Measurements from ENCODE around the gene MMS19. TPM values are rescaled to one million over a fixed set of nuclear protein-coding genes. Genes with fewer than 3 reads are reported as not detected.
A peak's percentile ranks its signal among the peaks of the same experiment; 100 is the strongest.

Gene MMS19
- total RNA-seq, 1 donor: 82.0 TPM

DNA sequence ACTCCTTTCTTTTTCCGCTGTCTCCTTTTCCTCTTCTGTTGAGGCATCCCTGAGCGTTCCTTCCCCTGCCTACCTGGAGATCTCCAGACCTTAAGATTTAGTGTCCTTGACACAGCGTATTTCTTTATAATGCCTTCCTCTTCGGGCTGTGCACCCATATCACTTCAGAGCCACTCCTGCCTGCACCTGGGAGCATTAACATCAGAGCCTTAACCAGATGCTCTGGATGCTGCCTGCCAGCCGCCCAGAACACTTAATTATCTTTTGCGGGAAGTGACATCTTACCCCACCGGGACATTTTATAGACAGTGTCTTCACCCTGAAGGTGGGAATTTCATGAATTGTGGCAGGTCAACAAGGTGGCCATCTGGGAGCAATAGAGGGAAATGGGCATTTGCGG lies 24.7 kb upstream of the MMS19 start:
- H3K4me3 ChIP-seq (ENCODE audit: low read depth, low read length): no peak overlapping the region
- TF ChIP-seq, protein P1, sequence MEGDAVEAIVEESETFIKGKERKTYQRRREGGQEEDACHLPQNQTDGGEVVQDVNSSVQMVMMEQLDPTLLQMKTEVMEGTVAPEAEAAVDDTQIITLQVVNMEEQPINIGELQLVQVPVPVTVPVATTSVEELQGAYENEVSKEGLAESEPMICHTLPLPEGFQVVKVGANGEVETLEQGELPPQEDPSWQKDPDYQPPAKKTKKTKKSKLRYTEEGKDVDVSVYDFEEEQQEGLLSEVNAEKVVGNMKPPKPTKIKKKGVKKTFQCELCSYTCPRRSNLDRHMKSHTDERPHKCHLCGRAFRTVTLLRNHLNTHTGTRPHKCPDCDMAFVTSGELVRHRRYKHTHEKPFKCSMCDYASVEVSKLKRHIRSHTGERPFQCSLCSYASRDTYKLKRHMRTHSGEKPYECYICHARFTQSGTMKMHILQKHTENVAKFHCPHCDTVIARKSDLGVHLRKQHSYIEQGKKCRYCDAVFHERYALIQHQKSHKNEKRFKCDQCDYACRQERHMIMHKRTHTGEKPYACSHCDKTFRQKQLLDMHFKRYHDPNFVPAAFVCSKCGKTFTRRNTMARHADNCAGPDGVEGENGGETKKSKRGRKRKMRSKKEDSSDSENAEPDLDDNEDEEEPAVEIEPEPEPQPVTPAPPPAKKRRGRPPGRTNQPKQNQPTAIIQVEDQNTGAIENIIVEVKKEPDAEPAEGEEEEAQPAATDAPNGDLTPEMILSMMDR (IDR thresholded peaks at IDR 0.05; ENCODE audit: insufficient read depth, low read depth, low read length): no peak
- DNase-seq (ENCODE audit: low read depth): no peak

DNA sequence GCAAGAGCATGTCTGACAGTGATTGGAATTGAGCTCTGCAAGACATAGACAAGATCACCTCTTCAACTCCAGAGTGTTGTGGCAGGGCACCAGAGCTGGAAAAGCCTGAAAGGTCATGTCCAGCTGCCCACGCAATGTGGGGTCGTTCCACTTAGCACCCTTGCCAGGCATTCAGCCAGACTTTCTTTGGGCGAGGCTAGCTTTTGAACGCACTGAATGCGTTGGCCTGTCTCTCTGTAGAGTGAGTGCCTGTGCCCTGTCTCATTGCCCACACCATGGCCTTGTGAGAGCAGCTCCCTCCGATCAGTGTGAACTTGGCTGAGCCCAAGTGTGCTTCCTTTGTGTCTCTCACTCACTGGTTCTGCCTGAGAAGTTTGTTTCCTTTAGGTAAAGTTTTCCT lies 23.8 kb upstream of the MMS19 start:
- DNase-seq (ENCODE audit: low read depth): no peak
- no peak overlapping the region for H3K4me3 ChIP-seq (ENCODE audit: low read depth, low read length)
- TF ChIP-seq, protein P1 (IDR thresholded peaks at IDR 0.05; ENCODE audit: insufficient read depth, low read depth, low read length): no peak

DNA sequence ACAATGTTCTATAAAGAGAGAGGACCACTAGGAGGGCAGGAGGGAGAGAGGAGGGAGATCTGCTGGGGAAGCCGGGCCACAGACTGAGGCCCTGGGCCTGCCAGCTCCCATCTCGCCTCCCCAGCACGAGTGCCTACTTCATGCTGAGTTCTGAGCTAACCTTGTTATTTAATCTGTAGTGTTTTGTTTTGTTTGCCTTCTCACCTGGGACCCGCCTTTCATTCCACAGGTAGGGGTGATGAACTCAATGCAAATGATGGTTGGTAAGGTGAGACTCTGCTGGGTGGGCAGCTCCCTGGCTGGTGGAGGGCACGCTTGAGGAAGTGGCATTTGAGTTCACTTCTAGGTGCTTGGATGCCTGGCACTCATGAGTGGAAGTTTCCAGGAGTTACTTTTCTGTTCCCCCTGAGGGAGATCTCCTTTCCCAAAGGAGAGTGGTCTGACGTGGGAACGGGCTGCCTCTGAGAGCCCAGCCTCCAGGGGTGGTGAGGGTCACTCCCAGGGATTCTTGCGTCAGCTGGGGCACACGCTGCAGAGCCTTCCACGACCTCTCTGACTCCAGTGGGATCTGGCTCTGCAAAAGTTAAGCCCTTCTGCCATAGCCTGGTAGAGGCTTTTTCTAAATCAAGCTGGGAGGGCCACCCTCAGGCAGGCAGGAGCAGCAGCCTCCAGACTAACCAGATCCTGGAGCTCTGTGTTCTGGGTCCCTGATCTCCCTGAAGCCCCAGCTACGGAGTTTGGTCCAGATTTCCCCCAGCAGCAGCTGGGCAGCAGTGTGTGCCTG lies 22.9 kb upstream of the MMS19 start:
- DNase-seq (ENCODE audit: low read depth): peak; percentile 46
- TF ChIP-seq, protein P1 (IDR thresholded peaks at IDR 0.05; ENCODE audit: insufficient read depth, low read depth, low read length): no peak

DNA sequence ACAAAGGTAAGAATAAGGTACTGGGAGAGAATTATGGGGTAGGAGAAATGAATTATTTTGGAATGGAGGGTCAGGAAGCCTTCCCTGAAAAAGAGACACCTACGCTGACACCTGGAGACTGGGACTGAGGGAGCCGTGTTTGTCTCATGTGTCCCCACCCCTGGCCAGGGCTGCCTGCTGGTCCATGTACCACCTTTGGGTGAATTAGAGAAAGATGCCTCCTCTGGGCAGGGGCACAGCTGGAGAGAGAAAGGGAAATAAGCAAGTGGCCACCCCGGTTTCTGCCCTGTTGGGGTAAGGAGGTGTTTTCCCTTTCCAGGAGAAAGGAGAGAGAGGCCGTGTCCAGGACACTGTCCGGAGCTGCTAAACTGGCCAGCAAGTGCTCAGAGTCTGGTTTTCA lies 22.3 kb upstream of the MMS19 start:
- DNase-seq (ENCODE audit: low read depth): no peak
- no peak overlapping the region for H3K4me3 ChIP-seq (ENCODE audit: low read depth, low read length)
- TF ChIP-seq, protein P1 (IDR thresholded peaks at IDR 0.05; ENCODE audit: insufficient read depth, low read depth, low read length): no peak

More for the DNA sequence above, 22.9 kb upstream of the MMS19 start:
- no peak overlapping the region for H3K4me3 ChIP-seq (ENCODE audit: low read depth, low read length)

DNA sequence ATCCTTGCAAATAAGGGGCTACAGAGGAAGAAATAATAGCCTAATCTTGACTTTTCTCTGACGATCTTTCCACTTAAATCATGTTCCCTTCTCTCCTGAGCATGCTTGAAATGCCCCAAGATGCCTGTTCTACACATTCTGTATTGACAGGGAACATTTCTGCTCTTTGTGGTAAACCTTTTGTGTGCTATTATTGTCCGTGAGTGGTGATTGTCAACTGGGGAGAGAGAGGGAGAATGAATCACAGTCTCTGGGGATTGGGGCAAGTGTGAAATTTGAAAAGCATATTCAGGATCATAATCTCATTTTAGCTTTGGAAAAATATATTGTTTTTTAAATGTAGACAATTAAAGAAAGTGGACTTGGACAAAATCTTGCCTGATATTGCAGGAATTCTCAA lies 21.1 kb upstream of the MMS19 start:
- no peak overlapping the region for H3K4me3 ChIP-seq (ENCODE audit: low read depth, low read length)
- TF ChIP-seq, protein P1 (IDR thresholded peaks at IDR 0.05; ENCODE audit: insufficient read depth, low read depth, low read length): no peak
- no peak for DNase-seq (ENCODE audit: low read depth)

DNA sequence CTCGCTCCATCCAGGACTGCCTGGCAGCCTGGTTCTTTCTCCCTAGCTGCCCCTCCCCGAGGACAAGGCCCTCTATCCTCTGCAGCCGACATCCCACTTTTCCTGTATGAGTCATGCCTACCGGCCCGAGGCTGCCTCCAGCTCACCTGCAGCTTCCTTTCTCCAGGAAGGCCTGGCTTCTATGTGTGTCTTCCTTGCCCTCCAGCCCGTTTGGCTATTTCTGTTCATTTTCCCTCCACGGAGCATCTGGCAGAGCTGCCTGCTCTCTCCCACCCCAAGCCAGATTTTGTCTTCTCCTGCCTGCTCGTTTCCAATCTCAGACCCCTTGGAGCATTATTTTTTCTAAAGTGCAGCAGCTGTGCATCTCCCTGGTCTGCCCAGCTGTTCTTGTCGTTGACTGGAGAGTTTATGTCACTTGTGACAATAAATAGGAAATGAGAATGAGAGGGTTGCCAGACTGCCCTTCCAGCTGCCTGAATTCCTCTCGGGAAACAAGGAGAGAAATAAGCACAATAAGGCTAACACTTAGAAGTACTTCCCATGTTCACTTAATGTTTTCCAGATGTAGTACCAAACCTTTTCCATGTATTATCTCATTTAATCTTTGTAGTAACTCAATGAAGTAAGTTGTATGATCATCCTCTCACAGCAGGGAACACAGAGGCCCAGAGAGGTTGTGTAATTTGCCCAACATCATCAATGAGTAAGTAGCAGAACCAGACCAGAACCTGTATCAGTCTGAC lies 20.2 kb upstream of the MMS19 start:
- no peak overlapping the region for H3K4me3 ChIP-seq (ENCODE audit: low read depth, low read length)
- peak; percentile 30 for DNase-seq (ENCODE audit: low read depth)
- TF ChIP-seq, protein P1 (IDR thresholded peaks at IDR 0.05; ENCODE audit: insufficient read depth, low read depth, low read length): no peak

Measured in fibroblast of villous mesenchyme (primary cell).